DND-41 (cell line): ENCODE data around the gene ANKS1A.

Experiments
- ATAC-seq: fragments of 200-7000 bp; cut with Tn5 transposase; 3 replicates; pipeline ENCODE4 v1.9.1; 2021; ENCODE audit warnings: low read depth; ENCODE audit not compliant: insufficient read depth
- DNase-seq: peaks from one replicate; pipeline ENCODE4 v3.0.0-alpha.2; 2020
- H2AFZ ChIP-seq: 2 replicates; pipeline ENCODE4 v1.6.0; 2012; ENCODE audit warnings: low read depth, low read length
- H3K27ac ChIP-seq: 2 replicates; pipeline ENCODE4 v1.5.1; 2012; ENCODE audit warnings: low read length, inconsistent platforms
- H3K27me3 ChIP-seq: fragments of 200-600 bp; sonication (generic); 2 replicates; pipeline ENCODE4 v1.6.0; 2012; ENCODE audit warnings: low read length, mild to moderate bottlenecking, inconsistent platforms; ENCODE audit not compliant: insufficient read depth, poor library complexity
- H3K36me3 ChIP-seq: 2 replicates; pipeline ENCODE4 v1.5.1; 2012; ENCODE audit warnings: low read length, inconsistent platforms; ENCODE audit not compliant: insufficient read depth
- H3K4me1 ChIP-seq: 2 replicates; pipeline ENCODE4 v1.5.1; 2012; ENCODE audit warnings: mild to moderate bottlenecking, low read length; ENCODE audit not compliant: insufficient read depth
- H3K4me2 ChIP-seq: 2 replicates; pipeline ENCODE4 v1.6.0; 2012; ENCODE audit warnings: mild to moderate bottlenecking, moderate library complexity, low read length, inconsistent platforms; ENCODE audit not compliant: insufficient read depth
- H3K4me3 ChIP-seq, 2 experiments: fragments of 200-600 bp in 1 of 2; shearing (Covaris generic) in 1 of 2; 2 replicates each; pipeline ENCODE4 v1.5.1; 2012 to 2016; ENCODE audit warnings: inconsistent platforms in 2 of 2, low read length in 2 of 2, mild to moderate bottlenecking in 2 of 2, low read depth in 1 of 2, moderate library complexity in 1 of 2
- H3K79me2 ChIP-seq: 2 replicates; pipeline ENCODE4 v1.6.0; 2012; ENCODE audit warnings: low read length, inconsistent platforms; ENCODE audit not compliant: insufficient read depth
- H3K9ac ChIP-seq: 2 replicates; pipeline ENCODE4 v1.6.0; 2012; ENCODE audit warnings: low read depth, mild to moderate bottlenecking, inconsistent platforms, low read length, moderate library complexity
- H3K9me3 ChIP-seq: 2 replicates; pipeline ENCODE4 v1.5.1; 2012; ENCODE audit warnings: low read length, moderate library complexity, mild to moderate bottlenecking, inconsistent platforms; ENCODE audit not compliant: insufficient read depth, severe bottlenecking
- H4K20me1 ChIP-seq: 2 replicates; pipeline ENCODE4 v1.6.0; 2012; ENCODE audit warnings: low read length; ENCODE audit not compliant: insufficient read depth
- CTCF ChIP-seq: IDR thresholded peaks from 2 replicates; pipeline ENCODE4 v1.5.1; 2012; ENCODE audit warnings: borderline replicate concordance, low read length, moderate library complexity, mild to moderate bottlenecking; ENCODE audit not compliant: poor library complexity, severe bottlenecking; ENCODE audit errors: extremely low read depth
- EZH2 ChIP-seq: IDR thresholded peaks from 3 replicates; pipeline ENCODE4 v1.6.1; 2012; ENCODE audit warnings: borderline replicate concordance, low read depth, mild to moderate bottlenecking, moderate library complexity, low read length, inconsistent platforms; ENCODE audit not compliant: severe bottlenecking

ANKS1A gene

GRCh38 chr6:35021004-35021403 is 131.9 kb downstream of the ANKS1A start:
- Histone ChIP-seq H3K9ac (no peak overlapping the region), H3K4me3 (no peak overlapping the region), H3K79me2 (no peaks in the 10 kb centered on the region), H3K27me3 (no peaks in the 10 kb centered on the region), H3K36me3 (peaks cover 18% of the 10 kb centered on the region), H2AFZ (no peak overlapping the region), H3K4me2 (no peak overlapping the region), H4K20me1 (no peaks in the 10 kb centered on the region), H3K4me1 (no peaks in the 10 kb centered on the region), H3K27ac (no peak overlapping the region), H3K9me3 (no peaks in the 10 kb centered on the region)
- ATAC-seq (no peak), DNase-seq (no peak)
- TF ChIP-seq CTCF, result no peak
- TF ChIP-seq EZH2, result no peak

- Histone ChIP-seq H3K27me3 (no peaks in the 10 kb centered on the region), H3K79me2 (no peaks in the 10 kb centered on the region), H3K27ac (no peak overlapping the region), H3K4me3 (no peak overlapping the region), H3K9ac (no peak overlapping the region), H3K36me3 (peaks cover 13% of the 10 kb centered on the region; the same call in 1 of the 2 replicates), H3K4me1 (no peaks in the 10 kb centered on the region), H4K20me1 (no peaks in the 10 kb centered on the region), H3K9me3 (no peaks in the 10 kb centered on the region), H3K4me2 (no peak overlapping the region), H2AFZ (no peak overlapping the region)
- no peak for ATAC-seq
- no peak for DNase-seq
- TF ChIP-seq EZH2, result no peak
- TF ChIP-seq CTCF, result no peak
Observed at GRCh38 chr6:35023091-35024000, 134.3 kb downstream of the ANKS1A start.

- Histone ChIP-seq H3K4me2 (no peak overlapping the region), H4K20me1 (no peaks in the 10 kb centered on the region), H3K9ac (no peak overlapping the region), H2AFZ (no peak overlapping the region), H3K79me2 (no peaks in the 10 kb centered on the region), H3K27ac (no peak overlapping the region), H3K27me3 (no peaks in the 10 kb centered on the region), H3K9me3 (no peaks in the 10 kb centered on the region), H3K4me3 (no peak overlapping the region), H3K36me3 (peaks cover 6% of the 10 kb centered on the region; the same call in 1 of the 2 replicates), H3K4me1 (no peaks in the 10 kb centered on the region)
- DNase-seq (no peak), ATAC-seq (no peak)
- TF ChIP-seq CTCF, result no peak
- no peak for TF ChIP-seq EZH2
Observed at GRCh38 chr6:35024551-35025054, 135.5 kb downstream of the ANKS1A start.
